ENCODE data around the gene TREX2.
A peak's percentile ranks its signal among the peaks of the same experiment; 100 is the strongest.

TREX2 gene

DNA sequence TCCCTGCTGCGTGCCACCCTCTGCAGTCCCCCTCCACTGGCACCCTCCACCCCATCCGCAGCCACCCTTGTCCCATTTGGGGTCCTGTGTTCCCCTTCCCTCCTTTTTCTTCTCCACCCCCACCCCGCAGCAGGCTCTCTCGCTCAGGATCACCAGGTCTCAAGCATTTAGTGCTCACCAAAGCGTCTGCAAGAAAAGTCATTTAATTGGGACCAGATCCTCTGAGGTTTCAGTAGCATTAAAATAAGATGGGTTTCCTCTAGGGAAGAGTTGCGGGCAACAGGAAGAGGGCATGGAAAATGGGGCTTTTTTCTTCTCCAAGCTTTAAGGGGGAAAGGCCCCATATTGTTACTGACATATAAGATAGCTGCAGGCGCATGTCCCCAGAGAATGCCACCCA is 29.4 kb upstream of the TREX2 start:
- no peak for DNase-seq

- peak; percentile 83 for DNase-seq
These were observed 28.9 kb upstream of the TREX2 start for GRCh38 chrX:153474718-153475117.

DNA sequence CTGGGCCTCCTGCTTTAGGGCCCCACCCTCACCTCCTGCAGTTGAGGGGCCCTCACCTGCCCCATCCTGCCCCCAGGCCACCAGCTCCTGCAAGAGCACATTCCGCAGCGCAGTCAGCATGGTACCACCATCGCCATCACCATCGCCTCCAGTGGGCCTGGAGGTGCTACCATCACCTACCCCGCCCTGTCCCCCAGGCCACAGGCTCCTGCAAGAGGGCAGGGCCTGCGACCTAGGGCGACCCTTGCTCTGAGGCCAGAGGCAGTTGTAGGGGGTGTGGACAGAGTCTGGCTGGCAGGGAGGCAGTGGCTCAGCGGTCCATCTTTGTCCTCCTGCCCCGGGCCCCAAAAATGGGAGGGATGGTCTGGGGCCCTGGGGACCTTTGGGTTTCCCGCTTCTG is 28.4 kb upstream of the TREX2 start:
- no peak for DNase-seq

DNA sequence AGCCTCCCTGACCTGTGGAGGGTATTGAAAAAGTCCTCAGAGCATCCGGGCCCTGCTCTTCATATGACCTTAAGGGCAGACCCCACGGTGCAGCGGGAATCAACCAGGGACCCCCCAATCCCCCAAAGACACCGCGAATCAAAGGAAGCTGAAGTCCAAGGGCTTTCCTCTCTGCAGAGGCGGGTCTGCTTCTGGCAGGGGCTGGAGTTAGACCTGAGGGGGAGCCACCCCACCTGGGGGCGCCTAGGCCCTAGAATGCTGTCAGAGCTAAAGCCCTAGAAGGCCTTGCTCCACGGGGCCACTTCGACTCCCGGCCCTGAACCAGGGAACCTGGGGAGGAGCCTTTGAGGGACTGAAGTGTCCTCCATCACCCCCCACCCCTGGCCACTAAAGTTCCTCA is 27.3 kb upstream of the TREX2 start:
- DNase-seq, result no peak

DNA sequence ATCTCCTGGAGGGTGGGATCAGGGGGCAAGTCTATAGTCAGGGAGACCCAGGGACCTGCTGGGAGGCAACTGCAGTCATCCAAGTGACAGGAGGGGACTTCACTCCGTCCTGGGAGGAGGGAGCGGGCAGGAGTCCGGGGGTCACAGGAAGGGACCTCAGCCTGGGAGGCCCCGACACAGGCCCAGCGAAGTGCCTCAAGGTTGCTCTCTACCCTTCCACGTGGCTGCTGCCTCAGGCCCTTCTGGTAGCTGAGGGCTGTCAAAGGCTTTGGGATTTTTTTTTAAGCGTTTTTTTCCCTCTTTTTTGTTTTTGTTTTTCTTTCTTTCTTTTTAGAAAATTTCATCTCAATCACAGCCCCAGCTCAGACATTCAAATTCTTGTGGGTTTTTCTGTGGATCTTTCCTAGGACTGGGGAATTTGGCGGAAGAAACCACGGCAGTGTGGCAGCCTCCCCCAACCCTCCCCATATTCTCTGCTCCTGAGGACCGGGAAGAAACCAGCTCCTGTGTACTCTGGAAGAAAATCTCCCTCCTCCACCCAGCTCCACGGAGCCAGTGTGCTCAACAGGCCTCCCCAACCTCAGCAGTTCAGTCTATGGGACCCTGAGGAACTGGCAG is 25.9 kb upstream of the TREX2 start:
- DNase-seq, result no peak

DNA sequence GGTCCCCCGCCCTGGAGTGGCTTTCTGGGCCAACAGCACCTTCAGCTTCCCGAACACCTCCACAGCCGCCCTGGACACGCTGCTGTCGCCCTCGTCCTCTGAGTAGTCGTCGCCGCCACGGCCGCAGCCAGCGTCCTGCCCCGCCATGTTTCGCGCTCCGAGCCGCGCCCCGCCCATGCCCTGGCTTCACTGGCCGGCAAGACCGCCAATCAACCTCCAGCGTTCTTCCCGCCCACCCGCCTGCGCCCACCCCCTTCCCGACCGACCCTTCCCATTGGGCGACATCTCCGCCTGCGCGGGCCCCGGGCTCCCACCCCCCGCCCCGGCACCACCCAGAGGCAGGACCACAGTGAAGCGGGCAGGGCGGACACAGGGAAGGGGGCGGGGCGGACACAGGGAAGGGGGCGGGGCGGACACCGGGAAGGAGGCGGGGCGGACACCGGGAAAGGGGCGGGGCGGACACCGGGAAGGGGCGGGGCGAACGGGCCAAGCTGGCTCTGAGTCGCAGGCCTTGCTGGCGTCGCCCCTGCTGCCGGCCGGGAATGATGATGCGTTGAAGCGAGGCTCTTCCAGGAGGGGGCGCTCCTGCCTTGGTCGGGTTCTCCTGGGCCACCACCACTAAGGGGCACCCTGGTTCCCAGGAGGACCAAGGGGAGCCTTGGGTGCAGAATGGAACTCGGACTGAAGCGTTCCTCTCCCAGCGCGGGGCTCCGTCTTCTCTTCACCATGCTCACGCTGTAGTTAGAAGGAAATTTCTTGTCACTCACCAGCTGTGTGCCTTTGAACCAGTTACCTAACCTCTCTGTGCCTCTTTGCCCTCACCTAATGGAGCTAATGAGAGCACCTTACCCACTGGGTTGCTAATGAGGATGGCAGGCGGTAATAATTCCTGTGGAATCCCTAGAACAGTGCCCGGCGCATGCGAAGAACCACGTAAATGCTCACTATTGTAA is 24.8 kb upstream of the TREX2 start, which contains the start of gene HAUS7:
TSS of gene HAUS7 (minus strand) at position 166 of the 953 bp plus-strand sequence. CDS start at position 147, 19 bp downstream.
- DNase-seq, result peak; percentile 96

DNA sequence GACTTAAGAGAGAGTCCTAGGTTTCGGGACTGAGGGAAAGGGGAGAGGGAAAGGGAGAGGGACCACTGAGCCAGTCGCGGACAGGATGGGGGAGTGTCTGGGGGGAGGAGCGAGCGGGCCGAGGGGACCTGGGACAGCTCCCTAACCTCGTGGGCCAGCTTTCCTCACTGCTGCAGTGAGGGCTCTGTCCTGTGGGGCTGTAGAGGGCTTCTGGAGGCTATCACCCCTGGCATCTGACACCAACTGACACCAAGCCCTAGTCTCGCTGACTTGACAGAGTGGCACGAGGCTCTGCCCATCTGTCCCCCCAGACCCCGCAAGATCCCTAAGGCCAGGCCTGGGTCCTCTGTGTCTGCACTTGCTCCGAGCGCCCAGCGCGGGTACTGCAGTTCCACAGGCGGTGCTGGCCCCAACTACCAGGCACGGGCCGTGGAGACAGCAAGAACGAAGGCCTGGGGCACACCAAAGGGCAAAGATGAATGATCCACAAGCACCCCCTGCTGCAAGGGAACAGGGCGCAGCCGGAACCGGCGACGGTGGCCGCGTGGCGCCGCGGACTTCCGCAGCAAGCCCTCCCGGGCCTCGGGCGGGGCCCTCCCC is 24.1 kb upstream of the TREX2 start:
- no peak for DNase-seq

DNA sequence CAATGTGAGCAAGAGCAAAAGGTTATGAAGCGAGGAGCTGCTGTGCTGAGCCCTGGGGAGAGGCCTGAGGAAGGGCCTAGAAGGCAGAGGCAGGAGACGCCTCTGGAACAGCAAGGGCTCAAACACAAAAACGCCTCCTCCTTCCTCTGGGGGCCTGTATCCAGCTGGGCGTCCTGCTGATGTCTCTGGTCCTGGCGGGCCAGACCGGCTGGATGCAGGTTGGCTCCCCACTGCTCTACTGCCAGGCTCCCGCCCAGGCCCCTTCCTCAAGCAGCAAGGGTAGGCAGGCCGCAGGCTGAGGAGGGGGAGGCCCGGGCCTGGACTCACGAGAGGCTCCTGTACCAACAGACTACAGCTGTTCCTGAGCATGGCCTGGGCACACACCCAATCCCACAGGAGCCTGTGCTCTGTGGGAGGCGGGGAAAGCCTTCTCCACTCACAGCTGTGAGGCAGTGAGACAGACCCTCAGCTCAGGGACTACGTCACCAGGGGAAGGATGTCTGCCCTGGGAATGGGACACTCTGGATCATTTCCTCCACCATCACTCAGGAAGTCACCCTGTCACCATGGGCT is 22.2 kb upstream of the TREX2 start:
- DNase-seq, result no peak

- DNase-seq, result no peak
These were observed 20.0 kb upstream of the TREX2 start for GRCh38 chrX:153465691-153466380.

DNA sequence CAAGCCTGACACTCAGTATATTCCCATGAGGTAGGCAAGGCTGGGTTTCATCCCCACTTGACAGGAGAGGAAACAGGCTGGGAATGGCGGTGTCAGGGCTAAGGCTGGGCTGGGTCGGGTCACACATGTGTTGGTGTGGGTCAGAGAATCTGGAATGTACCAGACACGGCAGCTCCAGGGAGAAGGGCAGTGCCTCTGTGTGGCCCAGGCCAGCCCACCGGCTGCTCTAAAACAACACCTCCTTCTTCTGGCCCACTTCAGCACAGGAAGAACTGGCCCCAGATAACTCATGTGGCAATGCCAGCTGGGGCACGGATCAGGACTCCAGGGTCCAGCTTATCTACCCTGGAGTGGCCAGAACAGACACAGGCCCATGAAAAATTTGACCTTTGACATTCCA is 18.3 kb upstream of the TREX2 start:
- DNase-seq, result no peak

GRCh38 chrX:153463556-153463955 is 17.7 kb upstream of the TREX2 start:
- no peak for DNase-seq

- DNase-seq, result no peak
These were observed 17.2 kb upstream of the TREX2 start for GRCh38 chrX:153463031-153463430.

- DNase-seq, result no peak
These were observed 16.4 kb upstream of the TREX2 start for GRCh38 chrX:153462291-153462690.

- peak; percentile 54 for DNase-seq
These were observed 15.0 kb upstream of the TREX2 start for GRCh38 chrX:153460826-153461225.

- DNase-seq, result peak; percentile 18
These were observed 14.1 kb upstream of the TREX2 start for GRCh38 chrX:153459986-153460385.

- peak; percentile 10 for DNase-seq
These were observed 12.6 kb upstream of the TREX2 start for GRCh38 chrX:153458476-153458875.

- no peak for DNase-seq
These were observed 12.1 kb upstream of the TREX2 start for GRCh38 chrX:153457827-153458466.

- DNase-seq, result no peak
These were observed 11.4 kb upstream of the TREX2 start for GRCh38 chrX:153457136-153457825.

GRCh38 chrX:153456704-153457103 is 10.8 kb upstream of the TREX2 start:
- no peak for DNase-seq

DNA sequence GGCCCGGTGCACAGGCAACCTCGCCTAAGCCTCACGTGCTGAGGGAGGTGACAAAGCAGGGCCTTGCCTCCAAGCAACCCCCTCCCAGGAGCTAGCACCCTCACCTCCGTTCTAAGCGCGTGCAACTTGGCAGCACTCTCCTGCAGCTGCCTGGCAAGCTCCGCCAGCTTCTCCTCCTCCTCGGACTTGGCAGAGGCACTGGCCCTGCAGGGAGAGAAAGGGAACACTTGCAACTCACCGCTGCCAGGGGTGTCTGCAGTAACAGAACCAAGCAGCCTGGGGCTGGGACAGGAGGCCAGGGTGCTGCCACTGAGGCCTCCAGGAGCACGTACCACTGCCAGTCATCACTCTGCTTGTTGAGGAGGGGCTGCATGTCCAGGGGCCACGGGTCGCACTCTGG is 10.3 kb upstream of the TREX2 start:
- DNase-seq, result no peak

- no peak for DNase-seq
These were observed 9.7 kb upstream of the TREX2 start for GRCh38 chrX:153455571-153455970.
